PFSK-1 (cell line): ENCODE data around the gene LHX1.

Source experiments
- FOXP2 ChIP-seq: optimal IDR thresholded peaks from 2 replicates; pipeline ENCODE3; 2011; ENCODE audit warnings: borderline replicate concordance, control low read depth, inconsistent platforms; ENCODE audit not compliant: insufficient read depth; ENCODE audit errors: extremely low read length, extremely low read depth
- POLR2AphosphoS5 ChIP-seq: IDR thresholded peaks from 2 replicates; pipeline ENCODE4 v1.6.1; 2012; ENCODE audit warnings: low read depth, mild to moderate bottlenecking, control low read depth, low read length, moderate library complexity
- REST ChIP-seq, 2 experiments: IDR thresholded peaks; 2 replicates each; pipeline versions ENCODE4 v1.6.1 to v1.8.0; 2011 to 2012; ENCODE audit warnings: low read depth in 2 of 2, low read length in 2 of 2, control low read depth in 1 of 2, inconsistent platforms in 1 of 2, mild to moderate bottlenecking in 1 of 2, moderate library complexity in 1 of 2; ENCODE audit not compliant: insufficient read depth in 1 of 2
- SIN3A ChIP-seq: IDR thresholded peaks from 2 replicates; pipeline ENCODE4 v1.6.1; 2012; ENCODE audit warnings: mild to moderate bottlenecking, low read length, moderate library complexity, borderline replicate concordance; ENCODE audit not compliant: insufficient read depth
- TAF1 ChIP-seq: IDR thresholded peaks from 2 replicates; pipeline ENCODE4 v1.6.1; 2012; ENCODE audit warnings: low read length, control low read depth, borderline replicate concordance; ENCODE audit not compliant: insufficient read depth

LHX1 gene

GRCh38 chr17:36939052-36939801 lies 2.0 kb downstream of the LHX1 start:
- no peak for TF ChIP-seq REST (IDR thresholded peaks at IDR 0.05; ENCODE audit: insufficient read depth in 1 of 2, low read depth in 2 of 2, low read length in 2 of 2)
- TF ChIP-seq POLR2AphosphoS5: no peak
- TF ChIP-seq SIN3A: no peak
- TF ChIP-seq FOXP2: no peak

- no peak for TF ChIP-seq REST (IDR thresholded peaks at IDR 0.05; ENCODE audit: insufficient read depth in 1 of 2, low read depth in 2 of 2, low read length in 2 of 2)
- TF ChIP-seq POLR2AphosphoS5: no peak
- no peak for TF ChIP-seq TAF1
- TF ChIP-seq FOXP2: no peak
- no peak for TF ChIP-seq SIN3A
These were observed 2.6 kb downstream of the LHX1 start for GRCh38 chr17:36939802-36940312.

- TF ChIP-seq POLR2AphosphoS5: no peak
- no peak for TF ChIP-seq SIN3A
- no peak for TF ChIP-seq TAF1
These were observed 3.3 kb downstream of the LHX1 start for GRCh38 chr17:36940313-36941264.

GRCh38 chr17:36941265-36942010 lies 4.2 kb downstream of the LHX1 start:
- TF ChIP-seq POLR2AphosphoS5 (no peak), TAF1 (no peak), REST (IDR thresholded peaks at IDR 0.05; ENCODE audit: insufficient read depth in 1 of 2, low read depth in 2 of 2, low read length in 2 of 2) (no peak), FOXP2 (no peak), SIN3A (no peak)

GRCh38 chr17:36942019-36942599 lies 4.8 kb downstream of the LHX1 start:
- TF ChIP-seq FOXP2 (no peak), REST (IDR thresholded peaks at IDR 0.05; ENCODE audit: insufficient read depth in 1 of 2, low read depth in 2 of 2, low read length in 2 of 2) (no peak), SIN3A (no peak), POLR2AphosphoS5 (no peak)
